Loucy (cell line): ENCODE measurements around the gene FTCD.

Source experiments
- H2AFZ ChIP-seq: fragments of 200-600 bp; sonication (generic); 2 replicates; pipeline ENCODE4 v1.6.0; 2016; ENCODE audit warnings: antibody characterized with exemption, mild to moderate bottlenecking, low read length, moderate library complexity
- H3F3A ChIP-seq: fragments of 200-600 bp; 2 replicates; pipeline ENCODE4 v1.6.0; 2016; ENCODE audit warnings: antibody characterized with exemption, low read depth, mild to moderate bottlenecking
- H3K27me3 ChIP-seq: fragments of 200-600 bp; sonication (generic); 2 replicates; pipeline ENCODE4 v1.6.1; 2014; ENCODE audit warnings: low read length, mild to moderate bottlenecking; ENCODE audit not compliant: insufficient read depth, poor library complexity, severe bottlenecking
- H3K36me3 ChIP-seq: fragments of 200-600 bp; sonication (generic); 2 replicates; pipeline ENCODE4 v1.6.1; 2016; ENCODE audit warnings: low read length; ENCODE audit not compliant: insufficient read depth
- H3K4me1 ChIP-seq: fragments of 200-600 bp; sonication (generic); 2 replicates; pipeline ENCODE4 v1.5.1; 2014; ENCODE audit warnings: low read length, mild to moderate bottlenecking; ENCODE audit not compliant: insufficient read depth, poor library complexity, severe bottlenecking
- H3K4me2 ChIP-seq: fragments of 200-600 bp; sonication (generic); 2 replicates; pipeline ENCODE4 v1.6.0; 2014; ENCODE audit warnings: antibody characterized with exemption, low read length, low read depth, mild to moderate bottlenecking; ENCODE audit not compliant: poor library complexity, severe bottlenecking
- H3K4me3 ChIP-seq: fragments of 200-600 bp; sonication (generic); 2 replicates; pipeline ENCODE4 v1.5.1; 2014; ENCODE audit warnings: low read length, mild to moderate bottlenecking, mixed read lengths; ENCODE audit not compliant: poor library complexity, severe bottlenecking
- H3K79me2 ChIP-seq: fragments of 200-600 bp; sonication (generic); 2 replicates; pipeline ENCODE4 v1.6.1; 2014; ENCODE audit warnings: low read length; ENCODE audit not compliant: insufficient read depth
- H3K9ac ChIP-seq: fragments of 200-600 bp; sonication (generic); 2 replicates; pipeline ENCODE4 v1.6.0; 2014; ENCODE audit warnings: mild to moderate bottlenecking, low read depth, low read length, moderate library complexity; ENCODE audit not compliant: poor library complexity, severe bottlenecking
- H3K9me2 ChIP-seq: fragments of 200-600 bp; sonication (generic); replicated peaks from 2 replicates; pipeline ENCODE4 v1.6.1; 2016; ENCODE audit warnings: low read depth, low read length, mixed read lengths
- H3K9me3 ChIP-seq: fragments of 200-600 bp; sonication (generic); 2 replicates; pipeline ENCODE4 v1.6.1; 2014; ENCODE audit warnings: mild to moderate bottlenecking, antibody characterized with exemption, low read length, low read depth; ENCODE audit not compliant: insufficient read depth
- H4K20me1 ChIP-seq: fragments of 200-600 bp; sonication (generic); 2 replicates; pipeline ENCODE4 v1.6.0; 2014; ENCODE audit warnings: antibody characterized with exemption, low read length, mild to moderate bottlenecking; ENCODE audit not compliant: insufficient read depth, poor library complexity, severe bottlenecking
- EZH2phosphoT487 ChIP-seq: fragments of 200-600 bp; IDR thresholded peaks from 2 replicates; pipeline ENCODE4 v1.6.1; 2018; ENCODE audit warnings: antibody characterized with exemption, mild to moderate bottlenecking, moderate library complexity, borderline replicate concordance
- TF ChIP-seq, protein P1 (sequence below): fragments of 200-600 bp; sonication (generic); conservative IDR thresholded peaks from 2 replicates; pipeline ENCODE4 v1.5.1; 2014; ENCODE audit warnings: mild to moderate bottlenecking, antibody characterized with exemption, low read length

FTCD gene

GRCh38 chr21:46188226-46189212 is 33.1 kb upstream of the FTCD start:
- H3K9ac ChIP-seq = no peak overlapping the region
- H3K4me1 ChIP-seq = peaks cover 17% of the 10 kb centered on the region
- no peaks in the 10 kb centered on the region for H3K79me2 ChIP-seq
- no peaks in the 10 kb centered on the region for H3K9me3 ChIP-seq
- H4K20me1 ChIP-seq = no peaks in the 10 kb centered on the region
- H3K4me2 ChIP-seq = no peak overlapping the region
- H3K4me3 ChIP-seq = no peak overlapping the region
- H2AFZ ChIP-seq = no peak overlapping the region
- H3K27me3 ChIP-seq = no peaks in the 10 kb centered on the region
- H3K36me3 ChIP-seq = peaks cover 33% of the 10 kb centered on the region; the same call in 1 of the 2 replicates
- no peaks in the 10 kb centered on the region for H3K9me2 ChIP-seq
- H3F3A ChIP-seq = no peaks in the 10 kb centered on the region
- TF ChIP-seq EZH2phosphoT487 = no peak
- TF ChIP-seq, protein P1, sequence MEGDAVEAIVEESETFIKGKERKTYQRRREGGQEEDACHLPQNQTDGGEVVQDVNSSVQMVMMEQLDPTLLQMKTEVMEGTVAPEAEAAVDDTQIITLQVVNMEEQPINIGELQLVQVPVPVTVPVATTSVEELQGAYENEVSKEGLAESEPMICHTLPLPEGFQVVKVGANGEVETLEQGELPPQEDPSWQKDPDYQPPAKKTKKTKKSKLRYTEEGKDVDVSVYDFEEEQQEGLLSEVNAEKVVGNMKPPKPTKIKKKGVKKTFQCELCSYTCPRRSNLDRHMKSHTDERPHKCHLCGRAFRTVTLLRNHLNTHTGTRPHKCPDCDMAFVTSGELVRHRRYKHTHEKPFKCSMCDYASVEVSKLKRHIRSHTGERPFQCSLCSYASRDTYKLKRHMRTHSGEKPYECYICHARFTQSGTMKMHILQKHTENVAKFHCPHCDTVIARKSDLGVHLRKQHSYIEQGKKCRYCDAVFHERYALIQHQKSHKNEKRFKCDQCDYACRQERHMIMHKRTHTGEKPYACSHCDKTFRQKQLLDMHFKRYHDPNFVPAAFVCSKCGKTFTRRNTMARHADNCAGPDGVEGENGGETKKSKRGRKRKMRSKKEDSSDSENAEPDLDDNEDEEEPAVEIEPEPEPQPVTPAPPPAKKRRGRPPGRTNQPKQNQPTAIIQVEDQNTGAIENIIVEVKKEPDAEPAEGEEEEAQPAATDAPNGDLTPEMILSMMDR = no peak

DNA sequence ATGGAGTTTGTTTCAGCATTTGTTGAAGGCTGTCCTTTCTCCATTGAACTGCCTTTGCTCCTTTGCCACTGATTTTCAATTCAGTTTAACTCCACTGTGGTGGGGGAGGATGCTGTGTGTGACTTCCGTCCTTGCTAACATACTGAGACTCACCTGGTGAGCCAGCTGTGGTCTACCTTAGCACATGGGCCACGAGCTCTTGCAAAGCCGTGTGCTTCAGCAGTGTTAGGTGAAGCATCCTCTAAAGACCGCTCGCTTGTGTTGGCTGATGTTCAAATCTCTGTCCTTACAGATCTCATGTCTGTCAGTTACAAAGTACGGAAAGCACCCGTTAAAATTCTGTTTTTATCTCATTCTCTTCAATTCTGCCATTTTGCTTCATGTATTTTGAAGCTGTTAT is 32.4 kb upstream of the FTCD start:
- H3K79me2 ChIP-seq = no peaks in the 10 kb centered on the region
- TF ChIP-seq EZH2phosphoT487 = no peak
- TF ChIP-seq, protein P1 = no peak
- no peak overlapping the region for H3K4me3 ChIP-seq
- no peak overlapping the region for H2AFZ ChIP-seq
- no peaks in the 10 kb centered on the region for H3K9me2 ChIP-seq
- peaks cover 22% of the 10 kb centered on the region for H3K4me1 ChIP-seq
- no peaks in the 10 kb centered on the region for H4K20me1 ChIP-seq
- H3K27me3 ChIP-seq = no peaks in the 10 kb centered on the region
- H3F3A ChIP-seq = no peaks in the 10 kb centered on the region
- H3K9me3 ChIP-seq = no peaks in the 10 kb centered on the region
- no peak overlapping the region for H3K9ac ChIP-seq
- H3K4me2 ChIP-seq = no peak overlapping the region
- H3K36me3 ChIP-seq = peaks cover 26% of the 10 kb centered on the region; the same call in 1 of the 2 replicates

- H2AFZ ChIP-seq = no peak overlapping the region
- H3K4me3 ChIP-seq = no peak overlapping the region
- TF ChIP-seq EZH2phosphoT487 = no peak
- TF ChIP-seq, protein P1 = no peak
- peaks cover 22% of the 10 kb centered on the region for H3K4me1 ChIP-seq
- H3K27me3 ChIP-seq = no peaks in the 10 kb centered on the region
- H3K36me3 ChIP-seq = peaks cover 21% of the 10 kb centered on the region; the same call in 1 of the 2 replicates
- H3K4me2 ChIP-seq = no peak overlapping the region
- no peaks in the 10 kb centered on the region for H3K79me2 ChIP-seq
- H4K20me1 ChIP-seq = no peaks in the 10 kb centered on the region
- H3K9me2 ChIP-seq = no peaks in the 10 kb centered on the region
- H3F3A ChIP-seq = no peaks in the 10 kb centered on the region
- H3K9me3 ChIP-seq = no peaks in the 10 kb centered on the region
- H3K9ac ChIP-seq = no peak overlapping the region
Observed at GRCh38 chr21:46187261-46187660, 31.9 kb upstream of the FTCD start.
